ENCODE data around the gene PIGT. TPM values are rescaled to one million over a fixed set of nuclear protein-coding genes. Genes with fewer than 3 reads are reported as not detected.

The PIGT gene
- total RNA-seq, 1 experiment from 2014 or later: 63.7 TPM

DNA sequence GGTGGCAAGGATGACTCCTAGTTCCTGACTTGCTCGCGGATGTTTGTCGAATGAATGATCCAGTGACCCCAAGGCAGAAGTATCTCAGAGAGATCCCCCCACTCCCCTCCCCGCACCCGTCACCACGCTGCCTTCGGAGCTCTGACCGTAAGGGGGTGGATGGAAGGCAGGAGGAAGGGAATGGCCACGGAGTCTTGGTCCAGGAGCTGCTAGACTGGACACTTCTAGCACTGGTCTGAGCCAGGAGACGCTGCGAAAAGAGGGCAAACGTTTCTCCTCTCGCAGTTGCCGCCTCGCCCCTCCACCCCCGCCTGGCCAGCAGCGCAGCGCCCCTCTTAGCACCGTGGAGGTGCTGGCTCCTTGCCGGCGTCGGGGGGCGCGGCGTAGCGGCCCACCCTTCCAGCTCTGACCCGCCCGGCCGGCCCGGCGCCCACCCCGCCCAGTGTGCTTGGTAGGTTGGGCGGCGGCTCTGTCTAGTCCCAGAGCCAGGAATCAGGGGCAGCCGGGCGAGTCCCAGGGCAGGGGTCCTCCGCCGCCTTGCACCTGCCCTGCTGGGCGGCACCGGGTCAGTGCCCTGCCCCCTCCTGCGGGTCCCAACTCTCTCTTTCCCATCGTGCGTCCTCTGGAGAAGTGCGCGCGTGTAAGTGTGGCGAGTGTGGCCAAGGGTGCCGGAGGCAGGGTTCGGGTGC, 10.2 kb upstream of the PIGT start (continued):
- TF ChIP-seq, protein P1, sequence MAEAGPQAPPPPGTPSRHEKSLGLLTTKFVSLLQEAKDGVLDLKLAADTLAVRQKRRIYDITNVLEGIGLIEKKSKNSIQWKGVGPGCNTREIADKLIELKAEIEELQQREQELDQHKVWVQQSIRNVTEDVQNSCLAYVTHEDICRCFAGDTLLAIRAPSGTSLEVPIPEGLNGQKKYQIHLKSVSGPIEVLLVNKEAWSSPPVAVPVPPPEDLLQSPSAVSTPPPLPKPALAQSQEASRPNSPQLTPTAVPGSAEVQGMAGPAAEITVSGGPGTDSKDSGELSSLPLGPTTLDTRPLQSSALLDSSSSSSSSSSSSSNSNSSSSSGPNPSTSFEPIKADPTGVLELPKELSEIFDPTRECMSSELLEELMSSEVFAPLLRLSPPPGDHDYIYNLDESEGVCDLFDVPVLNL (CRISPR knock-in tag; IDR thresholded peaks at IDR 0.05; ENCODE audit: borderline replicate concordance, low read depth): no peak
- TF ChIP-seq JUN (CRISPR knock-in tag; IDR thresholded peaks at IDR 0.05): no peak
- TF ChIP-seq, protein P2, sequence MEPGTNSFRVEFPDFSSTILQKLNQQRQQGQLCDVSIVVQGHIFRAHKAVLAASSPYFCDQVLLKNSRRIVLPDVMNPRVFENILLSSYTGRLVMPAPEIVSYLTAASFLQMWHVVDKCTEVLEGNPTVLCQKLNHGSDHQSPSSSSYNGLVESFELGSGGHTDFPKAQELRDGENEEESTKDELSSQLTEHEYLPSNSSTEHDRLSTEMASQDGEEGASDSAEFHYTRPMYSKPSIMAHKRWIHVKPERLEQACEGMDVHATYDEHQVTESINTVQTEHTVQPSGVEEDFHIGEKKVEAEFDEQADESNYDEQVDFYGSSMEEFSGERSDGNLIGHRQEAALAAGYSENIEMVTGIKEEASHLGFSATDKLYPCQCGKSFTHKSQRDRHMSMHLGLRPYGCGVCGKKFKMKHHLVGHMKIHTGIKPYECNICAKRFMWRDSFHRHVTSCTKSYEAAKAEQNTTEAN (CRISPR knock-in tag; IDR thresholded peaks at IDR 0.05): no peak
- TF ChIP-seq ZNF416 (CRISPR knock-in tag; IDR thresholded peaks at IDR 0.05): no peak
- no peak for TF ChIP-seq IRF2 (CRISPR knock-in tag; IDR thresholded peaks at IDR 0.05; ENCODE audit: borderline replicate concordance, low read depth)
- TF ChIP-seq, protein P3, sequence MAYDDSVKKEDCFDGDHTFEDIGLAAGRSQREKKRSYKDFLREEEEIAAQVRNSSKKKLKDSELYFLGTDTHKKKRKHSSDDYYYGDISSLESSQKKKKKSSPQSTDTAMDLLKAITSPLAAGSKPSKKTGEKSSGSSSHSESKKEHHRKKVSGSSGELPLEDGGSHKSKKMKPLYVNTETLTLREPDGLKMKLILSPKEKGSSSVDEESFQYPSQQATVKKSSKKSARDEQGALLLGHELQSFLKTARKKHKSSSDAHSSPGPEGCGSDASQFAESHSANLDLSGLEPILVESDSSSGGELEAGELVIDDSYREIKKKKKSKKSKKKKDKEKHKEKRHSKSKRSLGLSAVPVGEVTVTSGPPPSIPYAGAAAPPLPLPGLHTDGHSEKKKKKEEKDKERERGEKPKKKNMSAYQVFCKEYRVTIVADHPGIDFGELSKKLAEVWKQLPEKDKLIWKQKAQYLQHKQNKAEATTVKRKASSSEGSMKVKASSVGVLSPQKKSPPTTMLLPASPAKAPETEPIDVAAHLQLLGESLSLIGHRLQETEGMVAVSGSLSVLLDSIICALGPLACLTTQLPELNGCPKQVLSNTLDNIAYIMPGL (CRISPR knock-in tag; IDR thresholded peaks at IDR 0.05): no peak; the same call in 1 of the 2 replicates

DNA sequence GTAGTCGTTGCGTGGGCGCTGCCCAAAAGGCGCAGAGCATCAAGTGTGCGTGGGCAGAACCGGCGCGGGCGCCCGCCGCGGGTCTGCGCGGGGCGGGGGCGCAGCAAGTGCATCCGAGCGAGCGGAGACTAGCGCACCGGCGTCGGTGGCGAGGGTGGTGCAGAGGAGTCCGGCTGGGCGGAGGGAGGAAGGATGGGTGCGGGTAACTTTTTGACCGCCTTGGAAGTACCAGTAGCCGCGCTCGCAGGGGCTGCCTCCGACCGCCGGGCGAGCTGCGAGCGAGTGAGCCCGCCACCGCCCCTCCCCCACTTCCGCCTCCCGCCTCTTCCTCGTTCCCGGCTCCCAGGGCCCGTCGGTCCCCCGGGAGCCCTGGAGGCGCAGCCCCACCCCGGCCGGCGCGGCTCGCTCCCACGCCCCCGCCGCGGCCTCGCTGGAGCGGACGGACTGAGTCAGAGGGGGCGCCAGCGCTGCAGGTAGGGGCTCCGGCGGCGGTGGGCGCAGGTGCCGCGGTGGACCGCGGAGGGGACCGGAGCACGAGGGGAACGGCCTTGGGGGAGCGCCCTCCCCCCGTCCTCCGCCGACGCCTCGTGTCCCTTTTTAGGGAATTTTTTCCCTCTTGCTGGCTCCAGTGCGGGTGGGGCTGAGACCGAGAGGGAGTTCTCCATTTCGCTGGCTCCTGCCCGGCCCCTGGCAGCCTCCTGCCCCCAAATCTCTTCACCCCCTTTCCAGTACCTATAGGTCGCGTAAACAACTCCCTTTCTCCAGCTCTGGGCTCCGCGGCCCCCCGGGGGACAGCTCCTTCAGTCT, 9.5 kb upstream of the PIGT start:
- H3K27me3 Mint-ChIP-seq (ENCODE audit: low read depth): peaks cover 29% of the 10 kb centered on the region
- CTCF ChIA-PET: interaction anchor here (0.9 to 3.5 kb wide), 16 partner anchors 9 to 113 kb away, joined by 4 to 56 read pairs (median 7); partner anchors contain the start of genes MATN4, PIGT and SYS1
- DNase-seq (ENCODE audit: low spot score) (peak; percentile 76), ATAC-seq (peak; percentile 50)
- H3K4me1 Mint-ChIP-seq: peaks cover 12% of the 10 kb centered on the region
- H3K36me3 Mint-ChIP-seq: peaks cover 21% of the 10 kb centered on the region
- peak overlapping the region; percentile 84 for H3K4me3 Mint-ChIP-seq
- peak overlapping the region; percentile 86; the same call in 1 of the 2 replicates for H3K27ac Mint-ChIP-seq
- POLR2A ChIA-PET: interaction anchor here (0.9 to 2.2 kb wide), 6 partner anchors 29 to 72 kb away, joined by 3 to 10 read pairs (median 6); partner anchors contain the start of gene SYS1
- peaks cover 13% of the 10 kb centered on the region for H3K9me3 Mint-ChIP-seq
- TF ChIP-seq ZNF263 (CRISPR knock-in tag; IDR thresholded peaks at IDR 0.05; ENCODE audit: low read depth) (0 out of 2 replicates have a peak, but pooled peaks have one; percentile 40), GABPB1 (CRISPR knock-in tag; IDR thresholded peaks at IDR 0.05) (peak; percentile 30; the same call in 1 of the 2 replicates), KAT7 (CRISPR knock-in tag; IDR thresholded peaks at IDR 0.05; ENCODE audit: borderline replicate concordance) (peak; percentile 45; the same call in 1 of the 2 replicates), ZNF232 (CRISPR knock-in tag; IDR thresholded peaks at IDR 0.05) (0 out of 2 replicates have a peak, but pooled peaks have one; percentile 12), FOXP1 (CRISPR knock-in tag; IDR thresholded peaks at IDR 0.05; ENCODE audit: borderline replicate concordance) (no peak), ZNF416 (CRISPR knock-in tag; IDR thresholded peaks at IDR 0.05) (peak; percentile 70; the same call in 1 of the 2 replicates), NR2C2 (CRISPR knock-in tag; IDR thresholded peaks at IDR 0.05) (no peak), TCF7 (CRISPR knock-in tag; IDR thresholded peaks at IDR 0.05; ENCODE audit: low read depth) (0 out of 2 replicates have a peak, but pooled peaks have one; percentile 11), TP53 (CRISPR knock-in tag; IDR thresholded peaks at IDR 0.05) (peak; percentile 59; the same call in 1 of the 2 replicates), NFE2L1 (CRISPR knock-in tag; IDR thresholded peaks at IDR 0.05) (peak; percentile 51; the same call in 1 of the 2 replicates), ELF4 (CRISPR knock-in tag; IDR thresholded peaks at IDR 0.05; ENCODE audit: low read depth) (peak; percentile 71; the same call in 1 of the 2 replicates)
- TF ChIP-seq, protein P2 (CRISPR knock-in tag; IDR thresholded peaks at IDR 0.05): no peak
- TF ChIP-seq, protein P4, sequence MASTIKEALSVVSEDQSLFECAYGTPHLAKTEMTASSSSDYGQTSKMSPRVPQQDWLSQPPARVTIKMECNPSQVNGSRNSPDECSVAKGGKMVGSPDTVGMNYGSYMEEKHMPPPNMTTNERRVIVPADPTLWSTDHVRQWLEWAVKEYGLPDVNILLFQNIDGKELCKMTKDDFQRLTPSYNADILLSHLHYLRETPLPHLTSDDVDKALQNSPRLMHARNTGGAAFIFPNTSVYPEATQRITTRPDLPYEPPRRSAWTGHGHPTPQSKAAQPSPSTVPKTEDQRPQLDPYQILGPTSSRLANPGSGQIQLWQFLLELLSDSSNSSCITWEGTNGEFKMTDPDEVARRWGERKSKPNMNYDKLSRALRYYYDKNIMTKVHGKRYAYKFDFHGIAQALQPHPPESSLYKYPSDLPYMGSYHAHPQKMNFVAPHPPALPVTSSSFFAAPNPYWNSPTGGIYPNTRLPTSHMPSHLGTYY (CRISPR knock-in tag; IDR thresholded peaks at IDR 0.05): no peak
- TF ChIP-seq, protein P5, sequence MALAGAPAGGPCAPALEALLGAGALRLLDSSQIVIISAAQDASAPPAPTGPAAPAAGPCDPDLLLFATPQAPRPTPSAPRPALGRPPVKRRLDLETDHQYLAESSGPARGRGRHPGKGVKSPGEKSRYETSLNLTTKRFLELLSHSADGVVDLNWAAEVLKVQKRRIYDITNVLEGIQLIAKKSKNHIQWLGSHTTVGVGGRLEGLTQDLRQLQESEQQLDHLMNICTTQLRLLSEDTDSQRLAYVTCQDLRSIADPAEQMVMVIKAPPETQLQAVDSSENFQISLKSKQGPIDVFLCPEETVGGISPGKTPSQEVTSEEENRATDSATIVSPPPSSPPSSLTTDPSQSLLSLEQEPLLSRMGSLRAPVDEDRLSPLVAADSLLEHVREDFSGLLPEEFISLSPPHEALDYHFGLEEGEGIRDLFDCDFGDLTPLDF (CRISPR knock-in tag; IDR thresholded peaks at IDR 0.05): no peak; the same call in 1 of the 2 replicates
- TF ChIP-seq, protein P6, sequence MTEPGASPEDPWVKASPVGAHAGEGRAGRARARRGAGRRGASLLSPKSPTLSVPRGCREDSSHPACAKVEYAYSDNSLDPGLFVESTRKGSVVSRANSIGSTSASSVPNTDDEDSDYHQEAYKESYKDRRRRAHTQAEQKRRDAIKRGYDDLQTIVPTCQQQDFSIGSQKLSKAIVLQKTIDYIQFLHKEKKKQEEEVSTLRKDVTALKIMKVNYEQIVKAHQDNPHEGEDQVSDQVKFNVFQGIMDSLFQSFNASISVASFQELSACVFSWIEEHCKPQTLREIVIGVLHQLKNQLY (CRISPR knock-in tag; IDR thresholded peaks at IDR 0.05): no peak
- TF ChIP-seq, protein P7, sequence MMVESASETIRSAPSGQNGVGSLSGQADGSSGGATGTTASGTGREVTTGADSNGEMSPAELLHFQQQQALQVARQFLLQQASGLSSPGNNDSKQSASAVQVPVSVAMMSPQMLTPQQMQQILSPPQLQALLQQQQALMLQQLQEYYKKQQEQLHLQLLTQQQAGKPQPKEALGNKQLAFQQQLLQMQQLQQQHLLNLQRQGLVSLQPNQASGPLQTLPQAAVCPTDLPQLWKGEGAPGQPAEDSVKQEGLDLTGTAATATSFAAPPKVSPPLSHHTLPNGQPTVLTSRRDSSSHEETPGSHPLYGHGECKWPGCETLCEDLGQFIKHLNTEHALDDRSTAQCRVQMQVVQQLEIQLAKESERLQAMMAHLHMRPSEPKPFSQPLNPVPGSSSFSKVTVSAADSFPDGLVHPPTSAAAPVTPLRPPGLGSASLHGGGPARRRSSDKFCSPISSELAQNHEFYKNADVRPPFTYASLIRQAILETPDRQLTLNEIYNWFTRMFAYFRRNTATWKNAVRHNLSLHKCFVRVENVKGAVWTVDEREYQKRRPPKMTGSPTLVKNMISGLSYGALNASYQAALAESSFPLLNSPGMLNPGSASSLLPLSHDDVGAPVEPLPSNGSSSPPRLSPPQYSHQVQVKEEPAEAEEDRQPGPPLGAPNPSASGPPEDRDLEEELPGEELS (CRISPR knock-in tag; IDR thresholded peaks at IDR 0.05): 0 out of 2 replicates have a peak, but pooled peaks have one; percentile 24
